Measurements from ENCODE around the gene ISCU. TPM values are rescaled to one million over a fixed set of nuclear protein-coding genes. Genes with fewer than 3 reads are reported as not detected.

The ISCU gene
- total RNA-seq, 1 experiment from 2014 or later: 71.6 TPM

- CTCF ChIA-PET: no interaction called here
- H3K4me1 Mint-ChIP-seq (ENCODE audit: low read depth, unreplicated experiment): peaks cover 12% of the 10 kb centered on the region
- H3K36me3 Mint-ChIP-seq (ENCODE audit: insufficient read depth, unreplicated experiment): peaks cover 3% of the 10 kb centered on the region
- DNase-seq: no peak
- H3K9me3 Mint-ChIP-seq (ENCODE audit: low read depth, unreplicated experiment): no peaks in the 10 kb centered on the region
- no peaks in the 10 kb centered on the region for H3K27me3 Mint-ChIP-seq (ENCODE audit: unreplicated experiment)
- BruUV-seq (replicated peaks): no TSS peak
- no peak overlapping the region for H3K4me3 Mint-ChIP-seq (ENCODE audit: low read depth, unreplicated experiment)
- no peak for TF ChIP-seq CTCF (IDR thresholded peaks at IDR 0.05; ENCODE audit: unreplicated experiment)
- intact Hi-C loops (cut with micrococcal nuclease; ENCODE audit: unreplicated experiment): no loop called here
- no peak overlapping the region for H3K27ac Mint-ChIP-seq (ENCODE audit: unreplicated experiment)
Measured at GRCh38 chr12:108610856-108611605, 48.6 kb downstream of the ISCU start.

- intact Hi-C loops (cut with micrococcal nuclease; ENCODE audit: unreplicated experiment): no loop called here
- DNase-seq: peak; percentile 39
- no TSS peak for BruUV-seq (replicated peaks)
- Mint-ChIP-seq H3K4me1 (ENCODE audit: low read depth, unreplicated experiment) (peaks cover 12% of the 10 kb centered on the region), H3K27me3 (ENCODE audit: unreplicated experiment) (no peaks in the 10 kb centered on the region), H3K36me3 (ENCODE audit: insufficient read depth, unreplicated experiment) (peaks cover 3% of the 10 kb centered on the region), H3K27ac (ENCODE audit: unreplicated experiment) (no peak overlapping the region), H3K4me3 (ENCODE audit: low read depth, unreplicated experiment) (no peak overlapping the region), H3K9me3 (ENCODE audit: low read depth, unreplicated experiment) (no peaks in the 10 kb centered on the region)
- no peak for TF ChIP-seq CTCF (IDR thresholded peaks at IDR 0.05; ENCODE audit: unreplicated experiment)
- CTCF ChIA-PET: interaction anchor here (0.6 kb wide), 1 partner anchor 180 kb away, joined by 7 read pairs; no protein-coding TSS in a partner anchor
Measured at GRCh38 chr12:108611884-108612415, 49.6 kb downstream of the ISCU start.

GRCh38 chr12:108612788-108613282, 50.4 kb downstream of the ISCU start:
- BruUV-seq (replicated peaks): no TSS peak
- no peak overlapping the region for H3K4me3 Mint-ChIP-seq (ENCODE audit: low read depth, unreplicated experiment)

GRCh38 chr12:108613548-108613947, 51.2 kb downstream of the ISCU start:
- Mint-ChIP-seq H3K4me1 (ENCODE audit: low read depth, unreplicated experiment) (peaks cover 12% of the 10 kb centered on the region), H3K4me3 (ENCODE audit: low read depth, unreplicated experiment) (no peak overlapping the region), H3K9me3 (ENCODE audit: low read depth, unreplicated experiment) (no peaks in the 10 kb centered on the region), H3K27me3 (ENCODE audit: unreplicated experiment) (no peaks in the 10 kb centered on the region), H3K27ac (ENCODE audit: unreplicated experiment) (no peak overlapping the region), H3K36me3 (ENCODE audit: insufficient read depth, unreplicated experiment) (peaks cover 3% of the 10 kb centered on the region)
- intact Hi-C loops (cut with micrococcal nuclease; ENCODE audit: unreplicated experiment): no loop called here
- BruUV-seq (replicated peaks): no TSS peak
- CTCF ChIA-PET: interaction anchor here (0.6 kb wide), 1 partner anchor 236 kb away, joined by 3 read pairs; no protein-coding TSS in a partner anchor
- peak; percentile 29 for DNase-seq
- TF ChIP-seq CTCF (IDR thresholded peaks at IDR 0.05; ENCODE audit: unreplicated experiment): no peak

More at GRCh38 chr12:108612788-108613282, 50.4 kb downstream of the ISCU start:
- no peak for DNase-seq
- no peak for TF ChIP-seq CTCF (IDR thresholded peaks at IDR 0.05; ENCODE audit: unreplicated experiment)
- Mint-ChIP-seq H3K27ac (ENCODE audit: unreplicated experiment) (no peak overlapping the region), H3K9me3 (ENCODE audit: low read depth, unreplicated experiment) (no peaks in the 10 kb centered on the region), H3K36me3 (ENCODE audit: insufficient read depth, unreplicated experiment) (peaks cover 3% of the 10 kb centered on the region), H3K4me1 (ENCODE audit: low read depth, unreplicated experiment) (peaks cover 12% of the 10 kb centered on the region), H3K27me3 (ENCODE audit: unreplicated experiment) (no peaks in the 10 kb centered on the region)
- CTCF ChIA-PET: interaction anchor here (0.6 kb wide), 1 partner anchor 181 kb away, joined by 7 read pairs; no protein-coding TSS in a partner anchor
- intact Hi-C loops (cut with micrococcal nuclease; ENCODE audit: unreplicated experiment): no loop called here
